ENCODE data around the gene CDR2.

Gene CDR2

GRCh38 chr16:22395960-22396359 is 21.5 kb upstream of the CDR2 start:
- Histone ChIP-seq H3K27ac (no peak overlapping the region), H3K4me3 (no peak overlapping the region)
- DNase-seq (ENCODE audit: low spot score), result no peak
- TF ChIP-seq CTCF (IDR thresholded peaks at IDR 0.05), result no peak

- no peak for TF ChIP-seq CTCF (IDR thresholded peaks at IDR 0.05)
- H3K27ac ChIP-seq, result no peak overlapping the region
- H3K4me3 ChIP-seq, result no peak overlapping the region
- DNase-seq (ENCODE audit: low spot score), result no peak
These were observed 19.7 kb upstream of the CDR2 start for GRCh38 chr16:22394121-22394520.

GRCh38 chr16:22388101-22388644 is 13.8 kb upstream of the CDR2 start:
- no peak for TF ChIP-seq CTCF (IDR thresholded peaks at IDR 0.05)
- Histone ChIP-seq H3K27ac (no peak overlapping the region), H3K4me3 (no peak overlapping the region)
- no peak for DNase-seq (ENCODE audit: low spot score)

GRCh38 chr16:22386976-22387375 is 12.6 kb upstream of the CDR2 start:
- DNase-seq (ENCODE audit: low spot score), result no peak
- Histone ChIP-seq H3K27ac (no peak overlapping the region), H3K4me3 (no peak overlapping the region)
- no peak for TF ChIP-seq CTCF (IDR thresholded peaks at IDR 0.05)

- H3K4me3 ChIP-seq, result no peak overlapping the region
- no peak overlapping the region for H3K27ac ChIP-seq
- TF ChIP-seq CTCF (IDR thresholded peaks at IDR 0.05), result no peak
- no peak for DNase-seq (ENCODE audit: low spot score)
These were observed 10.8 kb upstream of the CDR2 start for GRCh38 chr16:22385196-22385595.

DNA sequence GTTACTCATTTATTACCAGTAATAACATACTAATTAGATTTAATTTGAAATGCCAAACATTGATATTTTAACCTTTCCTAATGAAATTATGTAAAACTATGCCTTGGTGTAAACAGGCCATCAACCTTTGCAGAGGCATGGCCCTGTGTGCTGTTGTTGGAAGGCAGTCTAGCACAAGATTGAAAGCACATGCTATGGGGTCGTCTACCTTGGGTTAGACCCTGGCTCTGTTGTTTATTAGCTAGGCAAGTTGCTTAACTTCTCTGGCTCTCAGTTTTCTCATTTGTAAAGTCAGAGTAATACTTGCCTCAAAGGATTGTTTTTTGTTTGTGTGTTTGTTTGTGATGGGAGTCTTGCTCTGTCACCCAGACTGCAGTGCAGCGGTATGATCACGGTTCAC is 9.4 kb upstream of the CDR2 start:
- DNase-seq (ENCODE audit: low spot score), result no peak
- TF ChIP-seq CTCF (IDR thresholded peaks at IDR 0.05), result no peak
- no peak overlapping the region for H3K27ac ChIP-seq
- no peak overlapping the region for H3K4me3 ChIP-seq

DNA sequence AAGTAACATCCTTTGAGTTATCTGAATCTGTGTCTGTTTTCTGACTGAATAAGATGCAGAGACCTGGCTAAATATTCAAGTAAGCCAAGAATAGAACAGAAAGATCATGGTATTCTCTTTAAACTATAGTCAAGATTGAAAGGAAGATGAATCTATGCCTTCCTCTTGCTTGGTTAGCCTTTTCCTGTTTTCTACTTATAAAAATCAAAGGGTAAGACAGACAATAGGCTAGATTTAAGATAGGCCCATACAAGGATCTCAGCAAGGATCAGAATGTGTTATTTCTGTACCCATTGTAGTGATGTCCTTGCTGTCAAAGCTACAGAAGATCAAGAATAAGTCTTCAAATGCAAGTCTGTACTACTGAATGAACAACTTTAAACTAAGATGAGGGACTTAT is 7.0 kb upstream of the CDR2 start:
- no peak for TF ChIP-seq CTCF (IDR thresholded peaks at IDR 0.05)
- Histone ChIP-seq H3K27ac (no peak overlapping the region), H3K4me3 (no peak overlapping the region)
- DNase-seq (ENCODE audit: low spot score), result no peak

Measured in coronary artery (tissue), 2 donors.